DMS53 treated with DMSO at 0.1 percent for 48 hours (cell line): Measurements from ENCODE around the gene POTEJ.
"Not testable (repeated sequence)": the region's sequence is repeated elsewhere in the genome, so short reads cannot be mapped to it uniquely, and the experiment has no call there.

Source experiments
- DNase-seq: peaks from one replicate; lab custom pipeline; 2025; ENCODE audit not compliant: unreplicated experiment; lab: John Stamatoyannopoulos, UW

The POTEJ gene

GRCh38 chr2:130601648-130602302, 9.5 kb upstream of the POTEJ start:
- DNase-seq = not testable (repeated sequence)

- not testable (repeated sequence) for DNase-seq
Observed at GRCh38 chr2:130608276-130609001, 2.8 kb upstream of the POTEJ start.

GRCh38 chr2:130609002-130609920, 2.0 kb upstream of the POTEJ start:
- DNase-seq = not testable (repeated sequence)

- not testable (repeated sequence) for DNase-seq
Observed at GRCh38 chr2:130610486-130610885, 754 bp upstream of the POTEJ start.

GRCh38 chr2:130628784-130629475, 17.7 kb downstream of the POTEJ start:
- not testable (repeated sequence) for DNase-seq

- not testable (repeated sequence) for DNase-seq
Observed at GRCh38 chr2:130638973-130639372, 27.7 kb downstream of the POTEJ start.

GRCh38 chr2:130641688-130642087, 30.4 kb downstream of the POTEJ start:
- DNase-seq = not testable (repeated sequence)

GRCh38 chr2:130649285-130649684, 38.0 kb downstream of the POTEJ start:
- not testable (repeated sequence) for DNase-seq

- not testable (repeated sequence) for DNase-seq
Observed at GRCh38 chr2:130664506-130664905, 53.3 kb downstream of the POTEJ start.

- not testable (repeated sequence) for DNase-seq
Observed at GRCh38 chr2:130665596-130665995, 54.4 kb downstream of the POTEJ start.

GRCh38 chr2:130667516-130667915, 56.3 kb downstream of the POTEJ start:
- DNase-seq = not testable (repeated sequence)

GRCh38 chr2:130670026-130670745, 58.9 kb downstream of the POTEJ start:
- DNase-seq = not testable (repeated sequence)

GRCh38 chr2:130692041-130692770, 81.0 kb downstream of the POTEJ start:
- not testable (repeated sequence) for DNase-seq

- DNase-seq = not testable (repeated sequence)
Observed at GRCh38 chr2:130693474-130693873, 82.2 kb downstream of the POTEJ start.

GRCh38 chr2:130703250-130703649, 92.0 kb downstream of the POTEJ start:
- not testable (repeated sequence) for DNase-seq
